HepG2 (cell line): ENCODE results near the gene WFDC13. TPM values are rescaled to one million over a fixed set of nuclear protein-coding genes. Genes with fewer than 3 reads are reported as not detected.

Experiments used
- ATAC-seq: fragments of 200-7000 bp; cut with Tn5 transposase; 3 replicates; pipeline ENCODE4 v1.9.1; 2020; ENCODE audit warnings: mild to moderate bottlenecking, moderate library complexity
- BruUV-seq: library from RNA; stranded (reverse); fragments of 400-500 nt; replicated peaks from 2 replicates; lab custom pipeline; 2021; lab: Mats Ljungman, UMichigan
- CTCF ChIA-PET: fragments of 300-600 bp; formaldehyde crosslinking; extraction: SDS; loops from one replicate; lab custom pipeline; 2021; ENCODE audit warnings: low total read pairs, inconsistent platforms, low intra/inter-chr PET ratio; lab: Yijun Ruan, JAX
- POLR2A ChIA-PET: fragments of 350-600 bp; sonication (Branson Sonifier 250); formaldehyde crosslinking; loops from one replicate; lab custom pipeline; 2020; ENCODE audit warnings: antibody characterized with exemption, inconsistent platforms; lab: Yijun Ruan, JAX
- DNase-seq: peaks from one replicate; pipeline ENCODE4 v3.0.0-alpha.2; 2015; ENCODE audit warnings: low spot score
- FAIRE-seq: peaks from 3 replicates; lab custom pipeline; 2011; peaks lifted over from hg19 to GRCh38; lab: Jason Lieb, UNC
- H2AFZ ChIP-seq: one replicate; pipeline ENCODE4 v1.6.1; 2011; ENCODE audit warnings: low read length, inconsistent platforms
- H3K27ac ChIP-seq: fragments of 300-600 bp; 3 replicates; pipeline ENCODE4 v1.8.0; 2011; ENCODE audit warnings: mixed run types, mild to moderate bottlenecking, mixed read lengths, low read length, inconsistent platforms; ENCODE audit not compliant: insufficient read depth; ENCODE audit errors: extremely low read length
- H3K27me3 ChIP-seq, 2 experiments: fragments of 200-600 bp in 1 of 2; 2 replicates in 1 of 2; 3 replicates in 1 of 2; pipeline versions ENCODE4 v1.6.0 to v1.8.0; 2011; ENCODE audit warnings: low read length in 2 of 2, mild to moderate bottlenecking in 2 of 2, moderate library complexity in 2 of 2, inconsistent platforms in 1 of 2; ENCODE audit not compliant: insufficient read depth in 2 of 2, control insufficient read depth in 1 of 2
- H3K36me3 ChIP-seq, 2 experiments: fragments of 200-600 bp in 1 of 2; replicated peaks in 1 of 2; 2 replicates in 1 of 2; 3 replicates in 1 of 2; pipeline versions ENCODE4 v1.5.1 to v1.8.0; 2011; ENCODE audit warnings: low read length in 2 of 2, inconsistent platforms in 1 of 2; ENCODE audit not compliant: insufficient read depth in 2 of 2, control insufficient read depth in 1 of 2
- H3K4me1 ChIP-seq: 2 replicates; pipeline ENCODE4 v1.5.1; 2012; ENCODE audit warnings: low read length, inconsistent platforms; ENCODE audit not compliant: insufficient read depth
- H3K4me2 ChIP-seq: 2 replicates; pipeline ENCODE4 v1.6.0; 2011; ENCODE audit warnings: low read depth, low read length, inconsistent platforms
- H3K4me3 ChIP-seq, 3 experiments: fragments of 200-600 bp in 1 of 3; sonication (generic), shearing (Covaris generic) in 1 of 3; replicated peaks in 1 of 3; 2 replicates each; pipeline ENCODE4 v1.5.1; 2011 to 2016; ENCODE audit warnings: low read length in 3 of 3, inconsistent platforms in 2 of 3, low read depth in 2 of 3, mild to moderate bottlenecking in 2 of 3, control low read depth in 1 of 3, mixed read lengths in 1 of 3; ENCODE audit not compliant: insufficient read depth in 1 of 3
- H3K79me2 ChIP-seq: one replicate; pipeline ENCODE4 v1.6.1; 2011; ENCODE audit warnings: low read length, inconsistent platforms; ENCODE audit not compliant: insufficient read depth
- H3K9ac ChIP-seq: 2 replicates; pipeline ENCODE4 v1.6.0; 2011; ENCODE audit warnings: mild to moderate bottlenecking, low read depth, low read length, inconsistent platforms; ENCODE audit not compliant: insufficient read depth
- H3K9me3 ChIP-seq: 2 replicates; pipeline ENCODE4 v1.5.1; 2012; ENCODE audit warnings: mild to moderate bottlenecking, low read length
- H4K20me1 ChIP-seq: 2 replicates; pipeline ENCODE4 v1.6.0; 2011; ENCODE audit warnings: inconsistent platforms, mild to moderate bottlenecking, low read length, moderate library complexity; ENCODE audit not compliant: insufficient read depth
- FLYWCH1 ChIP-seq: sonication (generic); formaldehyde crosslinking; IDR thresholded peaks from 2 replicates; pipeline ENCODE4 v1.8.1; 2023; ENCODE audit warnings: mild to moderate bottlenecking, missing genetic modification reagents
- NR2F1 ChIP-seq, 2 experiments: fragments of 450-650 bp in 1 of 2; formaldehyde crosslinking in 1 of 2; IDR thresholded peaks; 2 replicates each; pipeline versions ENCODE4 v1.5.0 to v1.6.1; 2016 to 2020; ENCODE audit warnings: mild to moderate bottlenecking in 1 of 2, missing compliant biosample characterization in 1 of 2, missing genetic modification reagents in 1 of 2, moderate library complexity in 1 of 2
- WGBS: methylation state at CpG from one replicate; pipeline ENCODE4 v1.1.6; 2017; ENCODE audit warnings: low lambda C conversion rate; 5-methylcytosine and 5-hydroxymethylcytosine counted together
- in situ Hi-C: cut with HindIII; loops from 2 replicates; pipeline ENCODE4 v1.10.0; 2017; ENCODE audit warnings: low pct_unique_long_range_greater_than_20kb; ENCODE audit not compliant: extremely low pct_ligation_motif_present
- intact Hi-C: fragments of 100-400 bp; cut with micrococcal nuclease; formaldehyde crosslinking; loops from one replicate; pipeline ENCODE4 v1.10.0; 2022; ENCODE audit not compliant: unreplicated experiment
- polyA plus RNA-seq, 8 experiments: library from polyadenylated mRNA; depleted of rRNA in 3 of 8; stranded (reverse) in 7 of 8; unstranded in 1 of 8; fragments of >200 nt; fragmentation: Illumina TruSeq in 4 of 8; extraction: Trizol in 4 of 8; gene quantifications; 2 replicates each; pipeline versions ENCODE4 v1.2.1 to v1.2.3, GENCODE V29; 2011 to 2016; ENCODE audit warnings: low read depth in 4 of 8, missing spikeins in 1 of 8, mixed read lengths in 1 of 8; ENCODE audit not compliant: insufficient read depth in 1 of 8
- total RNA-seq, 5 experiments: library from RNA; depleted of rRNA; stranded (reverse); fragments of >200 nt; fragmentation: Illumina TruSeq; extraction: Trizol; gene quantifications; 2 replicates each; pipeline ENCODE4 v1.2.3, GENCODE V29; 2016; ENCODE audit warnings: low read depth in 1 of 5
- TF ChIP-seq, protein P1 (sequence below): sonication (generic); formaldehyde crosslinking; IDR thresholded peaks from one replicate; pipeline ENCODE4 v1.5.1; 2020; ENCODE audit warnings: mild to moderate bottlenecking, missing genetic modification reagents; ENCODE audit errors: not compliant biosample characterization
- TF ChIP-seq, protein P2 (sequence below): sonication (generic); formaldehyde crosslinking; IDR thresholded peaks from 2 replicates; pipeline ENCODE4 v1.8.1; 2023; ENCODE audit warnings: missing genetic modification reagents, inconsistent platforms, borderline replicate concordance
- TF ChIP-seq, protein P3 (sequence below): sonication (generic); formaldehyde crosslinking; IDR thresholded peaks from 2 replicates; pipeline ENCODE4 v1.5.0; 2020; ENCODE audit warnings: mild to moderate bottlenecking, missing genetic modification reagents
- TF ChIP-seq, protein P4 (sequence below): sonication (generic); formaldehyde crosslinking; IDR thresholded peaks from 2 replicates; pipeline ENCODE4 v1.8.0; 2022; ENCODE audit warnings: mild to moderate bottlenecking, missing genetic modification reagents, moderate library complexity

Gene WFDC13
- total and polyA plus RNA-seq, 2 of the 13 experiments (the other 11 are each of a cell fraction or from before 2014, with no cell fraction given) = not detected

DNA sequence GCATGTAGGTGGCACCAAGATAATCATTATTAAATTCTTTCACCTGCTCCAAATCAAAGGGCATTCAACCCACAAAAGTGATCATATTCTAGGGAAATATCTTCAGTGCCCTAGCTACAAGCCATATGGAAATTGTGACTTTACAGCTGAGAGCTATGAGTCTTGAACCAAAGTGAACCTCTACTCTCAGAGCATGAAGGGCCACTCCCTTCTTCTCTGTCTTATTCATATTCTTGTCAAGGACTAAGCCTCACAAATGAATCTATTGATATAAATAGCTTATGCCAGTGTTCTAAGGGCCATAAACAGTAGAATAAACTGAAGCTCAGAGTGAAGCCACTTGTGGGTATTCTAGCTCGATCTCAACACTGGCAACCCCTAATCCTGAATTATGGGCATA lies 49.9 kb downstream of the WFDC13 start:
- no peak for FAIRE-seq
- Histone ChIP-seq H2AFZ (no peak overlapping the region), H3K4me1 (no peaks in the 10 kb centered on the region), H4K20me1 (no peaks in the 10 kb centered on the region), H3K4me2 (no peak overlapping the region), H3K27me3 (peaks cover 3 to 5% of the 10 kb centered on the region in 2 experiments; a peak in 1 of 5 replicates), H3K4me3 (no peak overlapping the region), H3K27ac (no peak overlapping the region), H3K9me3 (peaks cover 6% of the 10 kb centered on the region; the same call in 1 of the 2 replicates), H3K36me3 (no peaks in the 10 kb centered on the region), H3K79me2 (no peaks in the 10 kb centered on the region), H3K9ac (no peak overlapping the region)
- in situ Hi-C loops = no loop called here
- DNase-seq = no peak
- no TSS peak for BruUV-seq
- TF ChIP-seq, protein P1, sequence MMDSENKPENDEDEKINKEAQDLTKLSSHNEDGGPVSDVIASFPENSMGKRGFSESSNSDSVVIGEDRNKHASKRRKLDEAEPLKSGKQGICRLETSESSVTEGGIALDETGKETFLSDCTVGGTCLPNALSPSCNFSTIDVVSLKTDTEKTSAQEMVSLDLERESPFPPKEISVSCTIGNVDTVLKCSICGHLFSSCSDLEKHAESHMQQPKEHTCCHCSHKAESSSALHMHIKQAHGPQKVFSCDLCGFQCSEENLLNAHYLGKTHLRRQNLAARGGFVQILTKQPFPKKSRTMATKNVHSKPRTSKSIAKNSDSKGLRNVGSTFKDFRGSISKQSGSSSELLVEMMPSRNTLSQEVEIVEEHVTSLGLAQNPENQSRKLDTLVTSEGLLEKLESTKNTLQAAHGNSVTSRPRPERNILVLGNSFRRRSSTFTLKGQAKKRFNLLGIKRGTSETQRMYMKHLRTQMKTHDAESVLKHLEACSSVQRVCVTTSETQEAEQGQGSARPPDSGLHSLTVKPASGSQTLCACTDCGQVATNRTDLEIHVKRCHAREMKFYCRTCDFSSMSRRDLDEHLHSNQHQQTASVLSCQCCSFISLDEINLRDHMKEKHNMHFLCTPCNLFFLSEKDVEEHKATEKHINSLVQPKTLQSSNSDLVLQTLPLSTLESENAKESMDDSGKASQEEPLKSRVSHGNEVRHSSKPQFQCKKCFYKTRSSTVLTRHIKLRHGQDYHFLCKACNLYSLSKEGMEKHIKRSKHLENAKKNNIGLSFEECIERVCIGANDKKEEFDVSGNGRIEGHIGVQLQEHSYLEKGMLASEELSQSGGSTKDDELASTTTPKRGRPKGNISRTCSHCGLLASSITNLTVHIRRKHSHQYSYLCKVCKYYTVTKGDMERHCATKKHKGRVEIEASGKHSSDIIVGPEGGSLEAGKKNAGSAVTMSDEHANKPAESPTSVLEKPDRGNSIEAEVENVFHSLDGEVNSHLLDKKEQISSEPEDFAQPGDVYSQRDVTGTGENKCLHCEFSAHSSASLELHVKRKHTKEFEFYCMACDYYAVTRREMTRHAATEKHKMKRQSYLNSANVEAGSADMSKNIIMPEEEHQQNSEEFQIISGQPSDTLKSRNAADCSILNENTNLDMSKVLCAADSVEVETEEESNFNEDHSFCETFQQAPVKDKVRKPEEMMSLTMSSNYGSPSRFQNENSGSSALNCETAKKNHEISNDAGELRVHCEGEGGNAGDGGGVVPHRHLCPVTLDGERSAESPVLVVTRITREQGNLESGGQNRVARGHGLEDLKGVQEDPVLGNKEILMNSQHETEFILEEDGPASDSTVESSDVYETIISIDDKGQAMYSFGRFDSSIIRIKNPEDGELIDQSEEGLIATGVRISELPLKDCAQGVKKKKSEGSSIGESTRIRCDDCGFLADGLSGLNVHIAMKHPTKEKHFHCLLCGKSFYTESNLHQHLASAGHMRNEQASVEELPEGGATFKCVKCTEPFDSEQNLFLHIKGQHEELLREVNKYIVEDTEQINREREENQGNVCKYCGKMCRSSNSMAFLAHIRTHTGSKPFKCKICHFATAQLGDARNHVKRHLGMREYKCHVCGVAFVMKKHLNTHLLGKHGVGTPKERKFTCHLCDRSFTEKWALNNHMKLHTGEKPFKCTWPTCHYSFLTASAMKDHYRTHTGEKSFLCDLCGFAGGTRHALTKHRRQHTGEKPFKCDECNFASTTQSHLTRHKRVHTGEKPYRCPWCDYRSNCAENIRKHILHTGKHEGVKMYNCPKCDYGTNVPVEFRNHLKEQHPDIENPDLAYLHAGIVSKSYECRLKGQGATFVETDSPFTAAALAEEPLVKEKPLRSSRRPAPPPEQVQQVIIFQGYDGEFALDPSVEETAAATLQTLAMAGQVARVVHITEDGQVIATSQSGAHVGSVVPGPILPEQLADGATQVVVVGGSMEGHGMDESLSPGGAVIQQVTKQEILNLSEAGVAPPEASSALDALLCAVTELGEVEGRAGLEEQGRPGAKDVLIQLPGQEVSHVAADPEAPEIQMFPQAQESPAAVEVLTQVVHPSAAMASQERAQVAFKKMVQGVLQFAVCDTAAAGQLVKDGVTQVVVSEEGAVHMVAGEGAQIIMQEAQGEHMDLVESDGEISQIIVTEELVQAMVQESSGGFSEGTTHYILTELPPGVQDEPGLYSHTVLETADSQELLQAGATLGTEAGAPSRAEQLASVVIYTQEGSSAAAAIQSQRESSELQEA (CRISPR knock-in tag) = no peak
- TF ChIP-seq, protein P2, sequence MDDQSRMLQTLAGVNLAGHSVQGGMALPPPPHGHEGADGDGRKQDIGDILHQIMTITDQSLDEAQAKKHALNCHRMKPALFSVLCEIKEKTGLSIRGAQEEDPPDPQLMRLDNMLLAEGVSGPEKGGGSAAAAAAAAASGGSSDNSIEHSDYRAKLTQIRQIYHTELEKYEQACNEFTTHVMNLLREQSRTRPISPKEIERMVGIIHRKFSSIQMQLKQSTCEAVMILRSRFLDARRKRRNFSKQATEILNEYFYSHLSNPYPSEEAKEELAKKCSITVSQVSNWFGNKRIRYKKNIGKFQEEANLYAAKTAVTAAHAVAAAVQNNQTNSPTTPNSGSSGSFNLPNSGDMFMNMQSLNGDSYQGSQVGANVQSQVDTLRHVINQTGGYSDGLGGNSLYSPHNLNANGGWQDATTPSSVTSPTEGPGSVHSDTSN (CRISPR knock-in tag) = no peak
- TF ChIP-seq, protein P3, sequence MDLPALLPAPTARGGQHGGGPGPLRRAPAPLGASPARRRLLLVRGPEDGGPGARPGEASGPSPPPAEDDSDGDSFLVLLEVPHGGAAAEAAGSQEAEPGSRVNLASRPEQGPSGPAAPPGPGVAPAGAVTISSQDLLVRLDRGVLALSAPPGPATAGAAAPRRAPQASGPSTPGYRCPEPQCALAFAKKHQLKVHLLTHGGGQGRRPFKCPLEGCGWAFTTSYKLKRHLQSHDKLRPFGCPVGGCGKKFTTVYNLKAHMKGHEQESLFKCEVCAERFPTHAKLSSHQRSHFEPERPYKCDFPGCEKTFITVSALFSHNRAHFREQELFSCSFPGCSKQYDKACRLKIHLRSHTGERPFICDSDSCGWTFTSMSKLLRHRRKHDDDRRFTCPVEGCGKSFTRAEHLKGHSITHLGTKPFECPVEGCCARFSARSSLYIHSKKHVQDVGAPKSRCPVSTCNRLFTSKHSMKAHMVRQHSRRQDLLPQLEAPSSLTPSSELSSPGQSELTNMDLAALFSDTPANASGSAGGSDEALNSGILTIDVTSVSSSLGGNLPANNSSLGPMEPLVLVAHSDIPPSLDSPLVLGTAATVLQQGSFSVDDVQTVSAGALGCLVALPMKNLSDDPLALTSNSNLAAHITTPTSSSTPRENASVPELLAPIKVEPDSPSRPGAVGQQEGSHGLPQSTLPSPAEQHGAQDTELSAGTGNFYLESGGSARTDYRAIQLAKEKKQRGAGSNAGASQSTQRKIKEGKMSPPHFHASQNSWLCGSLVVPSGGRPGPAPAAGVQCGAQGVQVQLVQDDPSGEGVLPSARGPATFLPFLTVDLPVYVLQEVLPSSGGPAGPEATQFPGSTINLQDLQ (CRISPR knock-in tag) = no peak
- TF ChIP-seq NR2F1 (CRISPR knock-in tag; IDR thresholded peaks at IDR 0.05) = no peak
- no peak for TF ChIP-seq FLYWCH1
- TF ChIP-seq, protein P4, sequence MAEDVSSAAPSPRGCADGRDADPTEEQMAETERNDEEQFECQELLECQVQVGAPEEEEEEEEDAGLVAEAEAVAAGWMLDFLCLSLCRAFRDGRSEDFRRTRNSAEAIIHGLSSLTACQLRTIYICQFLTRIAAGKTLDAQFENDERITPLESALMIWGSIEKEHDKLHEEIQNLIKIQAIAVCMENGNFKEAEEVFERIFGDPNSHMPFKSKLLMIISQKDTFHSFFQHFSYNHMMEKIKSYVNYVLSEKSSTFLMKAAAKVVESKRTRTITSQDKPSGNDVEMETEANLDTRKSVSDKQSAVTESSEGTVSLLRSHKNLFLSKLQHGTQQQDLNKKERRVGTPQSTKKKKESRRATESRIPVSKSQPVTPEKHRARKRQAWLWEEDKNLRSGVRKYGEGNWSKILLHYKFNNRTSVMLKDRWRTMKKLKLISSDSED (CRISPR knock-in tag) = no peak
- intact Hi-C loops = no loop called here
- CTCF ChIA-PET = no interaction called here
- no peak for ATAC-seq
- POLR2A ChIA-PET = no interaction called here
- WGBS = 0% methylated on average over 1 of the region's 1 CpG
